ENCODE results near the gene ST3GAL3.

GRCh38 chr1:43932786-43933385 is 225.6 kb downstream of the ST3GAL3 start:
- no peak for TF ChIP-seq HNRNPL (IDR thresholded peaks at IDR 0.05; ENCODE audit: low read depth, low read length)
- no peak for TF ChIP-seq MAX (IDR thresholded peaks at IDR 0.05)
- no peak for TF ChIP-seq PCBP1 (IDR thresholded peaks at IDR 0.05; ENCODE audit: borderline replicate concordance, low read depth, low read length)
- TF ChIP-seq ZNF414 (CRISPR knock-in tag; IDR thresholded peaks at IDR 0.05): no peak
- no peak for TF ChIP-seq HHEX (CRISPR knock-in tag; IDR thresholded peaks at IDR 0.05)
- no peak for TF ChIP-seq ESRRA (CRISPR knock-in tag; IDR thresholded peaks at IDR 0.05; ENCODE audit: low read depth)
- TF ChIP-seq ZNF333 (CRISPR knock-in tag; IDR thresholded peaks at IDR 0.05; ENCODE audit: borderline replicate concordance): no peak
- no peak for TF ChIP-seq SRSF9 (IDR thresholded peaks at IDR 0.05; ENCODE audit: borderline replicate concordance, insufficient read depth, low read depth, low read length, poor library complexity, severe bottlenecking)
- TF ChIP-seq TAF1 (CRISPR knock-in tag; IDR thresholded peaks at IDR 0.05): no peak
- TF ChIP-seq ZBTB43 (CRISPR knock-in tag; conservative IDR thresholded peaks at IDR 0.05): no peak
- no peak for TF ChIP-seq GTF2F1 (IDR thresholded peaks at IDR 0.05; ENCODE audit: low read length)
- TF ChIP-seq ATRX (CRISPR knock-in tag; IDR thresholded peaks at IDR 0.05; ENCODE audit: borderline replicate concordance): no peak

All from HepG2 (cell line).